Adrenal gland (tissue), 5 donors: ENCODE data around the gene NUDT9.

Experiments
- POLR2A ChIP-seq, 2 donors: fragments of 450-650 bp; IDR thresholded peaks; one replicate each; pipeline ENCODE4 v1.6.1; 2017; ENCODE audit warnings: antibody characterized with exemption in 2 of 2, mild to moderate bottlenecking in 2 of 2, moderate library complexity in 1 of 2
- TF ChIP-seq, protein P1 (sequence below), 6 experiments: fragments of 450-650 bp in 4 of 6; fragments of 200-600 bp in 2 of 6; sonication (generic) in 1 of 6; IDR thresholded peaks; 1 replicate in 5 of 6; 2 replicates in 1 of 6; pipeline versions ENCODE4 v1.5.1 to v1.8.0; 2016 to 2021; ENCODE audit warnings: antibody characterized with exemption in 6 of 6, mild to moderate bottlenecking in 2 of 6, moderate library complexity in 1 of 6
- donor health status: DM: no; HTN: no; CAD: no.

DNA sequence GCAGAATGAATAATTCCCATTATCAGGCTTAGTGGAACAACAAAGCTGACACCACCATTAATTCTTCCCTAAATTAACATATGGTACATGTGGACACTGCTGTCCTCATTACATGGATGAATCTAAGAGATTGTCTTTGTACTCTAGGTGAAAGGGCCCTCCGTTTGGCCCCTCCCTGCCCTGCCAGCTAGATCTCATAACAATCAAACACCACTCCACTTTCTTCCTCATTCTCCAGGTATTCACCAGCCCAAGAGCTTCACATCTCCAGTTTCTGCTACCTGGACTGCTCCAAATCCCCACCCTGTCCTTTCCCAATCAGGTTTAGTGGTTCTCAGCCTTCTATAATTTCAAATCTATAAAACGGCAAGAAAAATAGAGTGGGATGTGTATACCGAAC lies 35.1 kb upstream of the NUDT9 start:
- no peak for TF ChIP-seq POLR2A (IDR thresholded peaks at IDR 0.05)
- TF ChIP-seq, protein P1, sequence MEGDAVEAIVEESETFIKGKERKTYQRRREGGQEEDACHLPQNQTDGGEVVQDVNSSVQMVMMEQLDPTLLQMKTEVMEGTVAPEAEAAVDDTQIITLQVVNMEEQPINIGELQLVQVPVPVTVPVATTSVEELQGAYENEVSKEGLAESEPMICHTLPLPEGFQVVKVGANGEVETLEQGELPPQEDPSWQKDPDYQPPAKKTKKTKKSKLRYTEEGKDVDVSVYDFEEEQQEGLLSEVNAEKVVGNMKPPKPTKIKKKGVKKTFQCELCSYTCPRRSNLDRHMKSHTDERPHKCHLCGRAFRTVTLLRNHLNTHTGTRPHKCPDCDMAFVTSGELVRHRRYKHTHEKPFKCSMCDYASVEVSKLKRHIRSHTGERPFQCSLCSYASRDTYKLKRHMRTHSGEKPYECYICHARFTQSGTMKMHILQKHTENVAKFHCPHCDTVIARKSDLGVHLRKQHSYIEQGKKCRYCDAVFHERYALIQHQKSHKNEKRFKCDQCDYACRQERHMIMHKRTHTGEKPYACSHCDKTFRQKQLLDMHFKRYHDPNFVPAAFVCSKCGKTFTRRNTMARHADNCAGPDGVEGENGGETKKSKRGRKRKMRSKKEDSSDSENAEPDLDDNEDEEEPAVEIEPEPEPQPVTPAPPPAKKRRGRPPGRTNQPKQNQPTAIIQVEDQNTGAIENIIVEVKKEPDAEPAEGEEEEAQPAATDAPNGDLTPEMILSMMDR (IDR thresholded peaks at IDR 0.05), result no peak
